Esophagus muscularis mucosa (tissue), 4 donors: Measurements from ENCODE around the gene ZNF891. TPM values are rescaled to one million over a fixed set of nuclear protein-coding genes. Genes with fewer than 3 reads are reported as not detected.
A peak's percentile ranks its signal among the peaks of the same experiment; 100 is the strongest.

ENCODE experiments used
- DNase-seq: peaks from one replicate; pipeline ENCODE4 v3.0.0-alpha.2; 2017; ENCODE audit errors: extremely low spot score
- H3K27ac ChIP-seq, 4 donors: fragments of 200-600 bp; sonication (generic); replicated peaks in 1 of 4; 1 replicate in 3 of 4; 2 replicates in 1 of 4; pipeline ENCODE4 v1.5.1; 2016 to 2019; ENCODE audit warnings: mild to moderate bottlenecking in 1 of 4
- H3K27me3 ChIP-seq, 4 donors: fragments of 200-600 bp; sonication (generic); one replicate each; pipeline versions ENCODE4 v1.5.1 to v1.6.0; 2016 to 2019
- H3K36me3 ChIP-seq, 4 donors: fragments of 200-600 bp; sonication (generic); one replicate each; pipeline ENCODE4 v1.5.1; 2016 to 2019
- H3K4me1 ChIP-seq, 4 donors: fragments of 200-600 bp; sonication (generic); one replicate each; pipeline ENCODE4 v1.5.1; 2016 to 2019
- H3K4me3 ChIP-seq, 4 donors: fragments of 200-600 bp; sonication (generic); 1 replicate in 2 of 4; 2 replicates in 2 of 4; pipeline ENCODE4 v1.5.1; 2016 to 2019; ENCODE audit warnings: mild to moderate bottlenecking in 4 of 4, moderate library complexity in 1 of 4
- H3K9me3 ChIP-seq, 4 donors: fragments of 200-600 bp; sonication (generic); 1 replicate in 3 of 4; 2 replicates in 1 of 4; pipeline ENCODE4 v1.5.1; 2016 to 2019
- EP300 ChIP-seq: sonication (generic); formaldehyde crosslinking; IDR thresholded peaks from one replicate; pipeline ENCODE4 v1.6.1; 2017; ENCODE audit warnings: antibody characterized with exemption
- POLR2A ChIP-seq: fragments of 450-650 bp; IDR thresholded peaks from one replicate; pipeline ENCODE4 v1.6.1; 2017; ENCODE audit warnings: antibody characterized with exemption, moderate library complexity, mild to moderate bottlenecking, low read depth
- POLR2AphosphoS5 ChIP-seq, 2 donors: sonication (generic); formaldehyde crosslinking; IDR thresholded peaks; one replicate each; pipeline ENCODE4 v1.6.1; 2017; ENCODE audit warnings: antibody characterized with exemption in 2 of 2
- WGBS: methylation state at CpG from one replicate; pipeline ENCODE4 v1.1.5; 2018; 5-methylcytosine and 5-hydroxymethylcytosine counted together
- intact Hi-C: fragments of 100-400 bp; cut with DNase I; formaldehyde crosslinking; loops from one replicate; pipeline ENCODE4 v1.15.1; 2023
- total RNA-seq, 4 donors: library from RNA; depleted of rRNA; stranded (reverse); fragments of >200 nt; gene quantifications; one replicate each; pipeline versions ENCODE4 v1.1.0 to v1.2.1, GENCODE V29; 2016
- TF ChIP-seq, protein P1 (sequence below), 3 experiments: fragments of 200-600 bp in 2 of 3; fragments of 450-650 bp in 1 of 3; sonication (generic) in 2 of 3; IDR thresholded peaks; one replicate each; pipeline ENCODE4 v1.5.1; 2017 to 2019; ENCODE audit warnings: antibody characterized with exemption in 3 of 3, mild to moderate bottlenecking in 2 of 3, moderate library complexity in 1 of 3

The ZNF891 gene
- total RNA-seq, 4 donors from 2014 or later: 1.8 to 4.6 (median 2.6) TPM

DNA sequence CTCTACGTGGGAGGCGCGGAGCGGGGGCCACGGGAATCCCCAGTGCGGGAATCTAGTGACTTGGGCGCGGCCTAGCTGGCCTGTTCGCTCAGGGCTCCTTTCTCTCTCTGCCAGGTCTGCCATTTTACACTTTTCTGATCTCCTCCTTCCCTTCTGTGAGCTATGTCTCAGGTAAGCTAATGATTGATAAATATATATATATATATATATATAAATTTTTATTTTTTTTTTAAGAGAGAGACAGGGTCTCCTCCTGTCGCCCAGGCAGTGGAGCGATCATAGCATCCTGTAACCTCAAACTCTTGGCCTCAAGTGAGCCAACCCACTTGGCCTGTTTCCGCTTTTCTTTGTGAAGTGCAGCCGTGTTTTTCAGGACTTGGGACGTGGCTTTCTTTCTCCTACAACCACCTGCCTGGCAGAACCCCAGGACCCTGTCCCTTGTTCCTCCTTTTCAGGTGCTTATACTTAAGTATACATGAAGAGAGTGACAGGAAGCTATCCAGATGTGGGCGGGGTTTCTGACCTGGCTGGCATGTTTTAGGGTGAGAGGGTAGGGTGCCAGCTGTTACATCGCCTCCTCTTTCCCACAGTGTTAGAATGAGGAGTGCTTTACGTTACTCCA is 48.8 kb downstream of the ZNF891 start:
- H3K9me3 ChIP-seq: peaks cover 11 to 83% (median 79%) of the 10 kb centered on the region in 4 donors
- no peaks in the 10 kb centered on the region for H3K27me3 ChIP-seq
- no peak for DNase-seq
- H3K27ac ChIP-seq: peak overlapping the region; percentile 96 to 99 (median 97)
- TF ChIP-seq POLR2AphosphoS5 (IDR thresholded peaks at IDR 0.05) (no peak), POLR2A (no peak), EP300 (no peak)
- TF ChIP-seq, protein P1, sequence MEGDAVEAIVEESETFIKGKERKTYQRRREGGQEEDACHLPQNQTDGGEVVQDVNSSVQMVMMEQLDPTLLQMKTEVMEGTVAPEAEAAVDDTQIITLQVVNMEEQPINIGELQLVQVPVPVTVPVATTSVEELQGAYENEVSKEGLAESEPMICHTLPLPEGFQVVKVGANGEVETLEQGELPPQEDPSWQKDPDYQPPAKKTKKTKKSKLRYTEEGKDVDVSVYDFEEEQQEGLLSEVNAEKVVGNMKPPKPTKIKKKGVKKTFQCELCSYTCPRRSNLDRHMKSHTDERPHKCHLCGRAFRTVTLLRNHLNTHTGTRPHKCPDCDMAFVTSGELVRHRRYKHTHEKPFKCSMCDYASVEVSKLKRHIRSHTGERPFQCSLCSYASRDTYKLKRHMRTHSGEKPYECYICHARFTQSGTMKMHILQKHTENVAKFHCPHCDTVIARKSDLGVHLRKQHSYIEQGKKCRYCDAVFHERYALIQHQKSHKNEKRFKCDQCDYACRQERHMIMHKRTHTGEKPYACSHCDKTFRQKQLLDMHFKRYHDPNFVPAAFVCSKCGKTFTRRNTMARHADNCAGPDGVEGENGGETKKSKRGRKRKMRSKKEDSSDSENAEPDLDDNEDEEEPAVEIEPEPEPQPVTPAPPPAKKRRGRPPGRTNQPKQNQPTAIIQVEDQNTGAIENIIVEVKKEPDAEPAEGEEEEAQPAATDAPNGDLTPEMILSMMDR (IDR thresholded peaks at IDR 0.05): no peak
- intact Hi-C loops: loop anchor here (5.0 kb wide), 1 partner anchor 44 kb away; the partner anchor contains the start of gene ZNF84
- H3K4me3 ChIP-seq: peak overlapping the region; percentile 75 to 89 (median 82)
- peaks cover 11 to 19% (median 15%) of the 10 kb centered on the region in 4 donors for H3K4me1 ChIP-seq
- WGBS: 38% methylated on average over 10 of the region's 17 CpGs
- peaks cover 35 to 47% (median 42%) of the 10 kb centered on the region in 4 donors for H3K36me3 ChIP-seq

DNA sequence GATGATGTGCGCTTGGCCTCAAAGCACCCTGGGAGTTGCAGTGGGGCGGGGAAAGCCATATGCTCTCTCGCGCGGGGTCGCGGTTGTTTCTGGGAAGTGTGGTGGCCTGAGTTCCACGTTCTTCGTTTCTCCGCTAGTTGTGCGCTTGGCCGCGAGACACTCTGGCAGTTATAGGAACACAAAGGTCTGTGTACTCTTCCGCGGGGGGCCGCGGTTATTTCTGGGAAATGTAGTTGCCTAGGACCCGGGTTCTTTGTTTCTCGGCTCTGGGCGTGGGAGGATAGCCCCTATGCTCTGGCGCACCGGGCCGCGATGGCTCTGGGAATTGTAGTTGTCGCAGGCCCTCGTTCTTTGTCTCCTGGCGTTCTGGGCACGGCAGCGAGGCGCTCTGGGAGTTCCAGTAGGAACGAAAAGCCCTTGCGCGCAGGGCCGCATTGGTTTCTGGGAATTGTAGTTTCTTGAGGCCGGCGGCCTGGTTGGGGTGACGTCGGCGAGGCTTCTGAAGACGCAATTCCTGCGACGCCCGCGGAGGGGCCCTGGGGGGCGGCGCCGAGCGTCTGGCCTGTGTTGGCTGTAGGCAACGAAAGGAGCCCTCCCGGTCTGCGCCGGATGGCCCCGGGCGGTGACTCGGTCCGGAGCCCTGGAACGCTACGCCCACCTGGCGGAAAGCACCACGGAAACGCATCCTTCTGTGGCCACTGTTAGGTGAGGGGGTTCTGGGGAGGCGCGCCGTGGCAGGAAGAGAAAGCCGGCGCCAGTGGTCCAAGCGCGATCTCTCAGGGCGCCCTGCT is 49.5 kb downstream of the ZNF891 start, which contains the start of gene ZNF140:
Gene ZNF140, plus strand, starts transcription at position 556 of the 791 bp plus-strand sequence. CDS start 398 bp downstream, outside the sequence.
- peaks cover 11 to 19% (median 15%) of the 10 kb centered on the region in 4 donors for H3K4me1 ChIP-seq
- H3K27ac ChIP-seq: peak within 1 kb of the TSS; percentile 96 to 99 (median 97)
- H3K36me3 ChIP-seq: peaks cover 28 to 40% (median 35%) of the 10 kb centered on the region in 4 donors
- no peak for TF ChIP-seq EP300
- TF ChIP-seq, protein P1 (IDR thresholded peaks at IDR 0.05): peak; percentile 11 to 40 (median 37)
- TF ChIP-seq POLR2A: no peak
- peak; percentile 80 to 83 for TF ChIP-seq POLR2AphosphoS5 (IDR thresholded peaks at IDR 0.05)
- no peaks in the 10 kb centered on the region for H3K27me3 ChIP-seq
- 3% methylated on average over 7 of the region's 69 CpGs for WGBS
- H3K9me3 ChIP-seq: peaks cover 11 to 83% (median 79%) of the 10 kb centered on the region in 4 donors
- peak within 1 kb of the TSS; percentile 75 to 89 (median 82) for H3K4me3 ChIP-seq
- intact Hi-C loops: loop anchor here (1.0 to 5.0 kb wide), 2 partner anchors 43 to 50 kb away; partner anchors contain the start of genes ZNF10, ZNF84 and ZNF891
- DNase-seq: peak; percentile 98

DNA sequence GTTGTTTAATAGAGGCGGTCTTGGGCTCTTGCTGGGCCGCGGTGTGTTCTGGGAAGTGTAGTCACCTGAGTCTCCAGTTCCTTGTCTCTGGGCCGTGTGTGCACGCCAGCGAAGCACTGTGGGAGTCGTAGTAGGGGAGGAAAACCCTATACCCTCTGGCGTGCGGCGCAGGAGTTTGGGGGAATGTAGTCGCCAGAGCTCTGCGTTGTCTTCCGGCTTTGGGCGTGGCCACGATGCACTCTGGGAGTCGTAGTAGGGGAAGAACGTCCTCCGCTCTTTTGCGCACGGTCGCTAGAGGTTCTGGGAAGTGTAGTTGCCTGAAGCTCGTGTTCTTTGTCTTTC is 50.1 kb downstream of the ZNF891 start:
- peak; percentile 99 for DNase-seq
- Histone ChIP-seq H3K9me3 (peaks cover 11 to 83% (median 79%) of the 10 kb centered on the region in 4 donors), H3K4me3 (peak overlapping the region; percentile 75 to 89 (median 82)), H3K27me3 (no peaks in the 10 kb centered on the region), H3K4me1 (peaks cover 11 to 19% (median 15%) of the 10 kb centered on the region in 4 donors), H3K36me3 (peaks cover 23 to 34% (median 30%) of the 10 kb centered on the region in 4 donors), H3K27ac (peak overlapping the region; percentile 96 to 99 (median 97))
- no peak for TF ChIP-seq POLR2A
- TF ChIP-seq EP300: no peak
- TF ChIP-seq, protein P1 (IDR thresholded peaks at IDR 0.05): no peak
- TF ChIP-seq POLR2AphosphoS5 (IDR thresholded peaks at IDR 0.05): peak; percentile 31 to 96
- intact Hi-C loops: loop anchor here (1.0 to 5.0 kb wide), 2 partner anchors 43 to 50 kb away; partner anchors contain the start of genes ZNF10, ZNF84 and ZNF891
- WGBS: under 1% methylated on average over 16 of the region's 22 CpGs

DNA sequence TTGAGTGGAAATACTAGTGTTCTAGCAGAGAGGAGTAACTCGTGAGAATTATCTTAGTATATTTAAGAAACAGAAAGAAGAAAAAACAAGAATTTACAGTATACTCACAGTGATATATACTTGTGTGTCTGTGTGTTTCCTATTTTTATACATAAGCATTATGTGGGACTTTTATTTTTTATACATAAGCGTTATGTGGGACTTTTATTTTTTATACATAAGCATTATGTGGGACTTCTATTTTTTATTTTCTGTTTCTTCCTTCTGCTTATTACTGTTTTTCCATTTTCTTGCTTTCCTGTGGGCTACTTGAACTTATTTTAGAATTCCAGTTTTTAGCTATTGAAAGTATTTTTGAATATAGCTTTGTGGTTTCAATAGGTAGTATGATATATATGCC is 56.2 kb downstream of the ZNF891 start:
- no peaks in the 10 kb centered on the region for H3K4me1 ChIP-seq
- no peaks in the 10 kb centered on the region for H3K27me3 ChIP-seq
- no peak for TF ChIP-seq POLR2A
- TF ChIP-seq EP300: no peak
- TF ChIP-seq POLR2AphosphoS5 (IDR thresholded peaks at IDR 0.05): no peak
- TF ChIP-seq, protein P1 (IDR thresholded peaks at IDR 0.05): no peak
- WGBS: 90% methylated on average over 2 of the region's 2 CpGs
- no peak overlapping the region for H3K27ac ChIP-seq
- H3K36me3 ChIP-seq: no peaks in the 10 kb centered on the region
- no peak for DNase-seq
- intact Hi-C loops: no loop called here
- H3K9me3 ChIP-seq: peaks cover under 1 to 99% (median 93%) of the 10 kb centered on the region in 4 donors
- H3K4me3 ChIP-seq: no peak overlapping the region
